Colonic mucosa (tissue), 4 donors: ENCODE results near the gene UPF2. TPM values are rescaled to one million over a fixed set of nuclear protein-coding genes. Genes with fewer than 3 reads are reported as not detected.

Experiments used
- DNase-seq: peaks from one replicate; pipeline ENCODE4 v3.0.0-alpha.2; 2020
- H3K27ac ChIP-seq: fragments of 200-600 bp; one replicate; pipeline ENCODE4 v1.8.0; 2021
- H3K27me3 ChIP-seq: fragments of 200-600 bp; one replicate; pipeline ENCODE4 v1.8.0; 2021
- H3K36me3 ChIP-seq: fragments of 200-600 bp; one replicate; pipeline ENCODE4 v1.8.0; 2021
- H3K4me1 ChIP-seq: fragments of 200-600 bp; one replicate; pipeline ENCODE4 v1.8.0; 2021; ENCODE audit warnings: mild to moderate bottlenecking
- H3K4me3 ChIP-seq: fragments of 200-600 bp; one replicate; pipeline ENCODE4 v1.8.0; 2021
- H3K9ac ChIP-seq, 2 donors: one replicate each; pipeline ENCODE4 v1.7.0; 2013; ENCODE audit warnings: control low read depth in 2 of 2, low read depth in 2 of 2, low read length in 2 of 2
- H3K9me3 ChIP-seq: fragments of 200-600 bp; one replicate; pipeline ENCODE4 v1.8.0; 2021
- intact Hi-C: fragments of 100-400 bp; cut with DNase I; formaldehyde crosslinking; loops from one replicate; pipeline ENCODE4 v1.14.1; 2022
- total RNA-seq, 2 donors: library from RNA; stranded (reverse); fragmentation: NEBNext Ultra II Directional in 1 of 2; extraction: Animal tissue kit (Norgen Biotek cat#: 25700) in 1 of 2; gene quantifications; one replicate each; pipeline ENCODE4 v1.2.1, GENCODE V29; 2021
- TF ChIP-seq, protein P1 (sequence below): fragments of 200-600 bp; IDR thresholded peaks from one replicate; pipeline ENCODE4 v1.8.0; 2022; ENCODE audit warnings: antibody characterized with exemption, mild to moderate bottlenecking
- donor health status: healthy.
- donor health status: DM: no; HTN: no; CAD: no.
- donor health status: DM: no; HTN: no; CAD: no.

The UPF2 gene
- total RNA-seq, 2 donors from 2014 or later, result 21.9 to 25.6 TPM

DNA sequence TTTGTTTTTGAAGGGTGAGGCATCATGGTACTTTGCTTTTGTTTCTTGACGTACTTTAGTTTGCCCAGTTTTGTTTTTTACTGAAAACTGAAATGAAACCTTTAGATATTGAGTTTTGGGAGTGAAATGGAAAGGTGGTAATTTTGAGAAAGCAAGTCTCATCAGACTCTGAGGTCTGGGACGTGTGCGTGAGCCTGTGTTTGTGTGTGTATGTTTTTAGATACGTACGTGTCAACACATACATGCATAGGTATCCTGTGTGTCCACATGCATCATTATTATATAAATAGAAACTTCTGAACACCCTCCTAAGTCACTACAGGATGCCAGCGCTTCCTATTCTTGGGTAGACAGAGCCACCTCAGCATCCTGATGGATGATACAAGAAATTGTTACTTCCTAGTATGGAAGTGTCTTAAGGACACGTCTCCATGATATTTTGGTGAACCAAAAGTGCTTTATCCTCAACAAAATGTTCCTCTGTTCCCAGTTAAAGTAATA lies 171.7 kb downstream of the UPF2 start:
- Histone ChIP-seq H3K27me3 (no peaks in the 10 kb centered on the region), H3K4me1 (peaks cover 11% of the 10 kb centered on the region), H3K4me3 (no peak overlapping the region), H3K27ac (no peak overlapping the region), H3K9ac (no peak overlapping the region), H3K36me3 (no peaks in the 10 kb centered on the region), H3K9me3 (no peaks in the 10 kb centered on the region)
- TF ChIP-seq, protein P1, sequence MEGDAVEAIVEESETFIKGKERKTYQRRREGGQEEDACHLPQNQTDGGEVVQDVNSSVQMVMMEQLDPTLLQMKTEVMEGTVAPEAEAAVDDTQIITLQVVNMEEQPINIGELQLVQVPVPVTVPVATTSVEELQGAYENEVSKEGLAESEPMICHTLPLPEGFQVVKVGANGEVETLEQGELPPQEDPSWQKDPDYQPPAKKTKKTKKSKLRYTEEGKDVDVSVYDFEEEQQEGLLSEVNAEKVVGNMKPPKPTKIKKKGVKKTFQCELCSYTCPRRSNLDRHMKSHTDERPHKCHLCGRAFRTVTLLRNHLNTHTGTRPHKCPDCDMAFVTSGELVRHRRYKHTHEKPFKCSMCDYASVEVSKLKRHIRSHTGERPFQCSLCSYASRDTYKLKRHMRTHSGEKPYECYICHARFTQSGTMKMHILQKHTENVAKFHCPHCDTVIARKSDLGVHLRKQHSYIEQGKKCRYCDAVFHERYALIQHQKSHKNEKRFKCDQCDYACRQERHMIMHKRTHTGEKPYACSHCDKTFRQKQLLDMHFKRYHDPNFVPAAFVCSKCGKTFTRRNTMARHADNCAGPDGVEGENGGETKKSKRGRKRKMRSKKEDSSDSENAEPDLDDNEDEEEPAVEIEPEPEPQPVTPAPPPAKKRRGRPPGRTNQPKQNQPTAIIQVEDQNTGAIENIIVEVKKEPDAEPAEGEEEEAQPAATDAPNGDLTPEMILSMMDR, result no peak
- DNase-seq, result no peak
- intact Hi-C loops, result no loop called here

DNA sequence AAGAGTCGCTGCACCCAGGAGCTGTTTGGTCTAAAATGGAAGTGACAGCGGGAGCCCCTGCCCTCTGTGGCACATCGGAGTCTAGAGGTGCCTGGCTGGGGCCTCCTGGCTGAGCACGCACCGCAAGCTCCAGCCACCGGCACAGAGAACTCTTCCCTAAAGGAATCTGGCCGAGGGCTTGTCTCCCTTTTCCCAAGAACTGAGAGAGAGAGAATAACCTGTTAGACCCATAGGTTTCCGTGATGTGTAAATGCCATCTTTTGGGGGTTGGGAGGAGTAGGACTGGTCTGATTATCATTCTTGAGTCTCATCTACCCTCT lies 172.2 kb downstream of the UPF2 start:
- Histone ChIP-seq H3K36me3 (no peaks in the 10 kb centered on the region), H3K27ac (no peak overlapping the region), H3K9ac (no peak overlapping the region), H3K9me3 (no peaks in the 10 kb centered on the region), H3K4me1 (peaks cover 8% of the 10 kb centered on the region), H3K27me3 (no peaks in the 10 kb centered on the region), H3K4me3 (no peak overlapping the region)
- TF ChIP-seq, protein P1, result no peak
- intact Hi-C loops, result no loop called here
- no peak for DNase-seq

Other genes with a start within 250 kb of the UPF2 start
- 10 to 100 TPM; 12.9 to 16.2 TPM for gene PROSER2, start 219.5 kb downstream of the UPF2 start, total RNA-seq
- 10 to 100 TPM; 18.5 to 40.6 TPM for gene DHTKD1, start 26.1 kb upstream of the UPF2 start, total RNA-seq
- gene SEC61A2, start 86.9 kb upstream of the UPF2 start, total RNA-seq, result 1 to 10 TPM; 4.6 TPM
- gene NUDT5, start 153.1 kb upstream of the UPF2 start, total RNA-seq, result 10 to 100 TPM; 41.4 to 89.0 TPM
- gene CDC123, start 153.4 kb upstream of the UPF2 start, total RNA-seq, result 10 to 100 TPM; 47.9 to 84.5 TPM